ENCODE results near the gene HEATR9.

GRCh38 chr17:35907691-35908090 is 39.0 kb upstream of the HEATR9 start:
- TF ChIP-seq CTCF (IDR thresholded peaks at IDR 0.05; ENCODE audit: poor library complexity) (no peak), EZH2 (IDR thresholded peaks at IDR 0.05; ENCODE audit: borderline replicate concordance) (no peak), EZH2phosphoT487 (IDR thresholded peaks at IDR 0.05; ENCODE audit: low read depth, severe bottlenecking, unreplicated experiment) (no peak)

Measured in hepatocyte (in vitro differentiated cells).